ENCODE measurements around the gene FLYWCH2.

FLYWCH2 gene, protein sequence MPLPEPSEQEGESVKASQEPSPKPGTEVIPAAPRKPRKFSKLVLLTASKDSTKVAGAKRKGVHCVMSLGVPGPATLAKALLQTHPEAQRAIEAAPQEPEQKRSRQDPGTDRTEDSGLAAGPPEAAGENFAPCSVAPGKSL

DNA sequence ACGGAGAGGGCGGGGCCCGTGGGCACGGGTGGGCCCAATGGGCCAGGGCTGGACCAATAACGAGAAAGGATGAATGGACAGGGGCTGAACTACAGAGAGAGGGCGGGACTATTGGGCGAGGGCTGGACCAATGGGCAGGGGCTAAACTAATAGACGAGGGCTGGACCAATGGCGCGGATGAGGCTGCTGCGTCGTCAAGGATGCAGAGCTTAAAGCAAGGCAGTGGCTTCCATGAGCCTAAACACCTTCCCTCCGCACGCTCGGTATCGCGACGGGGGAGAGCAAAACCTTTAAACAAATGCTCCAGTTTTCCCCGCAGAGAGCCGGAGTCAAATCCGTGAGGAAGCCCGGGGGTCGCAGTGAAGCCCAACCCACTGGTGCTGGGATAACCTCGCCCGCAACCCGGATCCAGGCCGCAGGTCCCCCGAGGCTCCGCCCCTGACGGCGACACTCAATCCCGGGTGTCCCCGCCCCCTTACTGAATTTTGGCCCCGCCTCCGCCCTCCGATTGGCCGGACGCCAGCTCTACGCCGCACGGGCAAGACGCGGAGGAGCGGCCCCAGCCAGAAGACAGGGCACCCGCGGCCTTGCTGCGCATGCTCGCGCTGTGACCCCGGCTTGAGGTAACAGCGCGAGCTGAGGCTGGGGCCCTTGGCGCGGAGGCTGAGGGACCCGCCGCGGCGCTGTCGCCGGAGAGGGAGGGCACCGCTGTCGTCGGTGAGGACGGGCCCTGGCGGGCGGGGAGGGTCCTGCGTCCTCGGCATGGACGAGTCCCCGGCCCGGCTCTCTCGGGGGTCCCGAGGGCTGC, at the start of gene FLYWCH2:
TSS of gene FLYWCH2 (plus strand) at position 566 of the 808 bp plus-strand sequence. CDS start 13,235 bp downstream, outside the sequence.
- peak; percentile 86 for DNase-seq

DNA sequence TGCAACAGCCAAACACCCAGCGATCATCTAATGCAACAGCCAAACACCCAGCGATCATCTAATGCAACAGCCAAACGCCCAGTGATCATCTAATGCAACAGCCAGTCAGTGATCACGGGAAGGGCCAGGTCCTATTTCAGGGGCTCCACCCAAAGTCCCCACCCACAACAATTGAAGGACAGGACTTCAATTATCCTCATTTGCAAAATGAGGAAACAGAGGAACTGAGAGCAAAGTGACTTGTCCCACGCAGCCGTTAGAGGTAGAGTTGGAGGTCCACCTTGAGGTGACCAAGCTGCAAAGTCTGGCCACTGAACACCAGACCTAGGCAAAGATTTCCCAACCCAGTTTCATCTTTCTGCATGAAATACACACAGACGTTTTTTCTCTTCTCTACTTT, 49.2 kb upstream of the FLYWCH2 start:
- no peak for DNase-seq

DNA sequence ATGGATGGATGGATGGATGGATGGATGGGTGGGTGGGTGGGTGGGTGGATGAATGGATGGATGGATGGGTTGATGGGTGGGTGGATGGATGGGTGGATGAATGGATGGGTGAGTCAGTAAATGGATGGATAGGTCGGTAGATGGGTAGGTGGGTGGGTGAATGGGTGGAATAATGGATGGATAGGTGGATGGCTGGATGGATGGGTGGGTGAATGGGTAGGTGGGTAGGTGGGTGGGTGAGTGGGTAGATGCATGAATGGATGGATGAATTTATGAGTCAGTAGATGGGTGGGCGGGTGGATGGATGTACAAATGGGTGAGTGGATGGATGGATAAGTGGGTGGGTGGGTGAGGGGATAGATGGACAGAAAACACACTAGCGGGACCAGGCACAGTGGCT, 48.0 kb upstream of the FLYWCH2 start:
- DNase-seq, result no peak

DNA sequence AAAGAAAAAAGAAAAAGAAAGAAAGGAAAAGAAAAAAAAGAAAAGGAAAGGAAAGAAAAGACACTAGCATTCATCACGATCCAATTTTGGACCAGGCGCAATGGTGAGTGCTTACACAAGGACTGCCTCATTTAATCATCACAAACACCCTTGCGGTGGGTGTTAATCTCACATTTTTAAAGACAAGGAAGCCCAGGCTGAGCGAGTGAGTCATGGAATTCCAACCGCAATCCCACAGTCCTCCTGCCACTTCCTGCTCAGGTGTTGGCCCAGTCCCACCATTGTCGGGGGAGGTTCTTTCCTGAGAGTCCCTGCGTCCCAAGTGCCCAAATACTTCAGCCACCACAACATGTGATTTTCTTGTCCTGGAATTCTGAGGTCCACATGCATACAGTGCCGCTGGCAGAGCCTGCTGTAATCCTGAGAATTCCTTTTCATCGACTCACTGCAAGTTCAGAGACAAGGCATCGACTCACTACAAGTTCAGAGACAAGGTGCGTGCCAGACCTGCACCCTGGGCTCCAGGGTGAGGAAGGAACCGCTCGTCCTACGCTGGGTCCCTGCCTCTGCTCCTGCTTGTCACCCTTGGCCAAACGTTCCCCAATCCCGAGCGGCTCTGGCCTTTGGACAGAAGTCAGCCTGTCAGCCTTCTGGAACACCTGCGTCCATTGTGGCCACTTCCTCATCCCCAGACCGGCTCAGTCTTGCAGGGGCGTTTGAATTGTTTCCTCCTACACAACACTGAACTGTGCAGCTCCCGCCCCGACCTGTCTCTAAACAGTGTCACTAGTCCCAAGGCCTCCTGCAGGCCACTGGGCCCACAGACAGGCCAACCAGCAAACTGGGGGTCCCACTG, 47.1 kb upstream of the FLYWCH2 start:
- DNase-seq, result no peak

DNA sequence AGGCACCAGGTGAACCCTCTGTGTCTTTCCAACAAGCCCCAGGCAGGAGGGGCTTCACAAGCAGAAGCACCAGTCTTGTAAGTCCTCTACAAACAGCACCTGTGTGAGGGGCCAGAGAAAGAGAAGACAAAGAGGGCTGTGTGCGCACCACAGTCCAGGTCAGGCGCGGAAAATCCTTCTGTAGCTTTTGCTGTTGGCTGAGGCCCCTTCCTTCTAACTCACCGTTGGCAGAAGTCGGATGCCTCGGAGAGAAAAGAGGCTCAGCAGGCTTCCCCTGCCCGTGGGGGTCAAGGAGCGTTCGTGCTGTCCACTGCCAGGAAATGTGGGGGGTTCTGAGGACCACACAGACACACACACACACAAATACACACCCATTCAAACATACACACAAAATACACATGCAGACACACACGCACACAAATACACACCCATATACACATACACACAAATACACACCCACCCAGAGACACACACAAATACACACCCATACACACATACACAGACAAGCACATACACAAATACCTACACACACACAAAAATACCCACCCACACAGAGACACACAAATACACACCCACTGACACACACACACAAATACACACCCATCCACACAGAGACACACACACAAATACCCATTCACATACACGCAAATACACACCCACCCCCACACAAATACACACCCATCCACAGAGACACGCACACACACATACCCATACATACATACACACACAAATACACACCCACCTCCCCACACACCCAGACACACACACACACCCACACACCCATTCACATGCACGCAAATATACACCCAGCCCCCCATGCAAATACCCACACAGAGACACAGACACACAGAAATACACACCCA, 46.1 kb upstream of the FLYWCH2 start:
- no peak for DNase-seq

DNA sequence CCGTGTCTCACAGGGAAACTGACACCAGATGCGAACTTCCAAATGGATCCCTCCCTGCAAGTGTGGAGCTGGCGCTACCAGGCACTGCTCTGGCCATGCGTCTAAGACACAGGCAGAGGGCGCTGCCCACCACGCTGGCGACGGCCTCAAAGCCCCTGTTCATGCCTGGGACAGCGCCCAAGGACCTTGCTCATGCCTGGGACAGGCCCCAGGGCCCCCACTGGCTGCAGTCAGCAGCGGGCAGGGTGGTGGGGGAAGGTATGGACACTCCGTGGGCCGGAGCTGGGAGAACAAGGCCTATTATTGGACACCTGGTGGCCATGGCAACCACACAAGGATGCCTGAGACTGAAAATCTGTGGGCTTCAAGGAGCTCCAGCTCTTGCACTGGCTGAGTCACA, 44.1 kb upstream of the FLYWCH2 start:
- peak; percentile 7 for DNase-seq

DNA sequence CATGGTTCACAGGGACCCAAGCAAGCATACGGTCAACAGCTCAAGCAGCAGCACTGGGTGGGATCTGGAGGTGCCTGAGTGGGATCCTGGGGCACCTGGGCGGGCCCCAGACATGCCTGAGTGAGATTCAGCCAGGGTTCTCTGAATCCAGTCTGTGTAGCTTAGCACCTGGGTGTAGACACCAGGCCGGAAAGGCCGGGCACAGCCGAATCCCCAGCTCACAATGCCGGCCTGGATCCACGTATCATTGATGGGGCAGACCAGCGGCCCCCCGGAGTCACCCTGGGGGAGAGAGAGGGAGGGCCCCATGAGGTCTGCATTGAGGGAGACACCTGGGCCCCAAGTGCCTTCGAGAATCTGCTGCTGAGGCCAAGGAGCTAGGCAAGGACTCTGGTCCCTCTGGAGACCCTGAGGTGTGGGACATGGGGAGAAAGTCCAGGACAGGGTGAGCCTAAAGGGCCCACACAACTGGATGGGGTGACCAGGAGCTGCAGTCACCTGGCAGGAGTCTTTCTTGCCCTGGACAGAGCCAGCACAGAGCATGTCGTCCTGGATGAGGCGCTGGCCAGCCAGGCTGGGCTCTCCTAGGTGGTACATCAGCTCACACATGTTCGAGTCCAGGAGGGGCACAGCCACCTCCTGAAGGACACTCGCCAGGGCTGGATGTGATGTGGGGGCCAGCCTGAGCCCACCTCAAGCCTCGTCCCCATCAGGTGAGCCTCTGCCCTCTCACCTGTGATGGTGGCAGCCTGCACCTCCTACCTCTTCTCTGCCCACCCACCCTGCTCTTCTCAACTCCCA, 43.2 kb upstream of the FLYWCH2 start:
- no peak for DNase-seq

DNA sequence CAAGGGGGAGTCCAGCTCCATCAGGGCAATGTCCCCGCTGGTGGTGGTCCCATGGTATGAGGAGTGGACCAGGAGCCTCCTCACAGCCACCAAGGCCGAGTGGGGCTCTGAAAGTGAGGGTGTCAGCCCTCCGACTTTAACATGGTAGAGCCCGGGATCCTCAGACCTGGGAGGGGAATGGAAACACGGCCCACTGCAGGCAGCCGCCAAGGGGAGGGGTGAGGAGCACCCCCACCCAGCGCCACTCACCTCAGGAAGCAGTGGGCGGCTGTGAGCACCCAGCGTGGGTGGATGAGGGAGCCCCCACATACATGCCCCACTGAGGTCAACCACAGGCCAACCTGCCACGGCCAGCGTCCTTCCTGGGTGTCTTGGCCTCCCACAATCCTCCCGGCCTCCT, 42.1 kb upstream of the FLYWCH2 start:
- DNase-seq, result no peak

DNA sequence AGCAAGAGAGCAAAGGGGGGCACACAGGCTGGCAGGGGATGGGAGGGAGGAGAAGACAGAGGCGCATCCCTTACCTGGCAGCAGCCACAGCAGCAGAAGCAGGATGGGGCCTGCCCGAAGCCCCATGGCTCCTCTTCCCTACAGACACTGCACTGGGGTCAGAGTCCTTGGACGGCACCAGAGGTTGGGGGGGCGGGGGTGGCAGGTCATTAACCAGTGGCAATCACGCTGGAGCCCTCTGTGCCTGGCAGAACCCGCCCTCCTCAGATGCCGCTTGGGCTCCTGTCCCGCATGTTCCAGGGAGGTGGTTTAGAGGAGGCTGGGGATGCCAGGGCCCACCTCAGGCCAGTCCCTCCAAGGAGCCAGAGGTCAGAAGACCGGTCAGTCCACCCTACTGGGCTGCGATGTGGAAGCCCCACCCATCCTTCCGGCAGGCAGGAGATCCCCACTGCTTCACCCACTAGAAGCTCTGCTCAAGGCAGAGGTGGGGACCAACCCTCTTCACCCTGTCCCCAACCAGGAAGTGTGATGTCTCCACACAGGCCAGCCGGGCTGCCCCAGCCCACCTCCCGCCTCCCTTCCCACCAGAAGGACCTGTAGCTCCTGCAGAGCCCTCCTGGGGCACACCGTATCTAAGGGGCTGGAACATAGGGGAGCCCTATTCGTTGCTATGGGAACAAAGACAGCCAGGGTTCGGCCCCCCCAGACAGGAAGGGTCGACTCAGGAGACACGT, 41.2 kb upstream of the FLYWCH2 start:
- DNase-seq, result no peak

DNA sequence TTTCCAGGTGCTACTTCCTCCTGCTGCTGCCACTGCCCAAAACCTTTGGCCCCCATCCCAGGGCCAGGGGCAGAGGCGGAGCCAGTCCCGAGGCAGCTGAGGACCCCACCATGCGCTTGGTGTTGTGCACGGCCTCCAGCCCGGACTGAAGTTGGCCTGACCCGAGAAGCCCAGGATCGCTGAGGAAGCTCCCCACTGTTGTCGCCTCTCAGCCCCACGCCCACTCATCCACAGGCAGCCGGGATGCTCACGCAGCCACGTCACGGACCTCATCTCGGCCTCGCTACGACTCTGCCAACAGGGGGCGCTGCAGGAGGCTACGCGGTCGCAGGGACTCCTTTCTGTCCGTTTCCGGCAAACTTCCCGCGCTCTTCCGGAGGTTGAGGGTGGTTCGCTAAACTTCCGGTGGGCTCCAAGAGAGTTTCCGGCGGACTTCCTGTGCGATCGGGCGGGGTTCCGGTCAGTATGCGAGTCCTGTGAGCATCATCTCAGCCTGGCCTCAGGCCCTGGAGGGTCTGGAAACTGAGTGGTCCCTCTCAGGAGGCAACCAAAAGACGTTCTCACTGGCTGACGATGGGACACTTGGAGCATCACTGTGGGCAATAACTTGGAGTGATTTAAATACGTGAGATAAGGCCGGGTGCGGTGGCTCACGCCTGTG, 40.5 kb upstream of the FLYWCH2 start:
- DNase-seq, result no peak

DNA sequence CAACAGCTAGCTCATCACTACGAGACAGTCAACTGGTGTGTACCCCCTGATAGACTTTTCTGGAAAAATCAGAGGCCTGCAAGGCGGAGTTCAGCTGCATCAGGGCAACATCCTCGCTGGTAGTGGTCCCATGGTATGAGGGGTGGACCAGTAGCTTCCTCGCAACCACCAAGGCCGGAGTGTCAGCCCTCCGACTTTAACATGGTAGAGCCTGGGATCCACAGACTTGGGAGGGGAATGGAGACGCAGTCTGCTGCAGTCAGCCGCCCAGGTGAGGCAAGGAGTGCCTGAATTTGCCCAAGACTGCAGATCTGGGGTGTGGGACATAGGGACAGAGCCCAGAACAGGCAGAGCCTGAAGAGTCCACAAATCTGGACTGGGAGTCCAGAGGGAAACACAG, 39.5 kb upstream of the FLYWCH2 start:
- DNase-seq, result no peak

DNA sequence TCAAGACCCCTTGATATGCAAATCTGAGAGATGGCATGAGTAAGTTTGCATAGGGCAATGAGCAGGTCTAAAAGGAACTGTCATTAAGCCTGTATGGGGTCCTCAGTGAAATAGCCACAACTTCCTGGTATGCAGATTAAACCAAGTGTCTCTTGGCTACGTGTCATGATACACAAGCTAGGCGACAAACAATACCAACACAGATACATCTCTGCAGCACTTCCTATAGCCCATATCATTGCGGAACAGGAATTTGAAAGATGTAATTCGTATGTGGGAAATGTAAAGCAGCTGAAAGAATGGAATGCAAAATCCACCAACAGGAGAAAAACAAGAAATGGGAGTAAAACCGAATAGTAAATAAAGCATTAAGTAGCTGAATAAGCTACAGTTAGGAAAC, 37.9 kb upstream of the FLYWCH2 start:
- no peak for DNase-seq

DNA sequence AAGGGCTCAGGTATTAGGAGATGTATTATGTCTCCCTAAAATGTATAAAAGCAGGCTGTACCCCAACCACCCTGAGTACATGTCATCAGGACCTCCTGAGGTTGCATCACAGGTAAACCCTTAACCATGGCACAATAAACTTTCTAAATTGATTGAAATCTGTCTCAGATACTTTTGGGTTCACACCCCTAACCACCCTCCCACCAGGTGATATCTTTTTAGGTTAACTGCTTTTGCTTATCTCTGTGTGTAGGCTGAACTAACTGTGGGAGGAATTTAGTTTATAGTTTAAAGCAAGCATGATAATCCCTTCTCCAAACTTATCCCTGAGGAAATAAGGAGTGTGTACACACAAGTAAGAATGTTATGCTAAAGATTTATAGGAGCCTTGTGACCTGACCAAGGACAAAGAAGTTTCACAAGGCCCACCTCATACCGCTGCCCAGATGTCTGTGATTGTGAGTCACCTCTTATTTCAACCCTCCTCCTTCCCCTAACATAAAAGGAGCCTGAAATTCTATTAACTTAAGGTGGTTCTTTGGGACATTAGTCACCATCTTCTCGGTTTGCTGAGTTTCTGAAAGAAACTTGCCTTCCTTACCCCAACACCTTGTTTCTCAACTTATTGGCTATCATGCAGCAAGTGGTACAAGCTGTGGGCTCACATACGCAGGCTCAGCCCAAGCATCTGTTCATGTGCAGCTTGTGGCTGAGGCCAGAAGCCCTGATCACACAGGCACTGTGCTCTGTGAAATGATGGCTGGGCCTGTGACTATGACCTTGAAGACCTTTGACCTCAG, 36.3 kb upstream of the FLYWCH2 start:
- DNase-seq, result no peak

DNA sequence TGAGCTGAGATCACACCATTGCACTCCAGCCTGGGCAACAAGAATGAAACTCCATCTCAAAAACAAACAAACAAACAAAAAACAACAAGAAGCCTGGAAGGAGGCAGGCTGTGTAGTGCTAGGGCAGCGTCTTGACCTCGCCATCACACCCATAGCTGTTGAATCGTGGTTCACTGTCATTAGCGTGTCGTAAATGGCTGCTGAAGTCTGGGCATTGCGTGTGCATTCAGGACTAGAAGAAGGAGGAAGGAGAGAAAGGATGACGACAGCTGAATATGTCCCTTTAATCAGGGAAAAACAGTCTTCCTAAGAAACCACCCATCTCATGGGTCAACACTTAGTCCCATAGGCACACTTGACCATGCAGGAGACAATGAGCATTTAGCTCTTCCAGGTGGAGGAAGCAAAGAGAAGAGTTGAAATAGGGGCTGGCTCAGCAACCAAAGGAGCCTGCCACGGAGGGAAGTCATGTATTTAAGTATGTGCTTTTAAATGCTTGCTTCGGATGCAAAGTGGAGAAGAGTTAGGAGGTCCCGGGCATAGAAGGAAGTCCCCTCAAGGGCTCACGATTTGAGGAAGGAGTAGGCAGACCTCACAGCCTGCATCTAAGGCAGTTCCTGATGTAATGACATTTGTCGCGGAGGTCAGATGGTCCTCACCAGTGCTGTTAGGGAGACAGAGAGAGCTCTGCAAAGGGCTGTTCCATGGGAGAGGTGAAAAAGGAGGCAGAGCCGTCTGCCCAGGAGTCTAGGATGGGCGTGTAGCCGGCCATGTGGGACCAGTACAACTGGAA, 33.9 kb upstream of the FLYWCH2 start:
- DNase-seq, result no peak

DNA sequence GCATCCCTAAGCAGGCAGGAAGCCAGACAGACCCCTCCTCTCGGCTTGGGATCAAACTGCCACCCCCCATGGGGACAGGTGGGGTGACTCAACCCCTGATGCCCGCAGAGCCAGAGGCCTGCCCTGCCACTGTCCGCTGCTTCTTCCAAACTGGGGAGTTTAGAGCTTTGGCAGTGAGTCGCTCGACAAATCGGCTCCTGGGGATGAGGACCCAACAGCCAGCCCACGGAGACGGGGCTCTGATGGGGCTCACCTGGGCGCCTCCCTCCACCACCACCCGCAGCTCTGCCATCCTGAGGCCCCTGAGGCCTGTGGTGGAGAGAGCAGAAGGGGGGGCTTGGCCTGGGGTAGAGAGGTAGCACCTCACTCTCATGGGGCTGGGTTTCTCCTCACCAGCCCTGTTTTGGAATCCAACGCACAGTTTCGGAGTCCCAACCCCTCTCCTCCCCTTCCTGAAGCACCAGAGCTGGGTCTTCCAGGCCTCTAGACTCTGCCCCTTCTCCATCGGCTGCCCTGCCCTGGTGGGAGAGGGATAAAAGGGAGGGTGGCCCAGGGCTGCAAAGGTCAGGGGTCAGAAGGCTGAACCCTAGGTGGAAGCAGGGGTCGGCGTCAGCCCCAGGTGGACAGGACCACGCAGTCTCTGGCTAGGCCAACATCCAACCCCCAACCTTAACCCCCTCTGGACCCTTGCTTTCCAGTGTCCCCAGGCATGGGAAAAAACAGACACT, 30.8 kb upstream of the FLYWCH2 start:
- DNase-seq, result no peak

DNA sequence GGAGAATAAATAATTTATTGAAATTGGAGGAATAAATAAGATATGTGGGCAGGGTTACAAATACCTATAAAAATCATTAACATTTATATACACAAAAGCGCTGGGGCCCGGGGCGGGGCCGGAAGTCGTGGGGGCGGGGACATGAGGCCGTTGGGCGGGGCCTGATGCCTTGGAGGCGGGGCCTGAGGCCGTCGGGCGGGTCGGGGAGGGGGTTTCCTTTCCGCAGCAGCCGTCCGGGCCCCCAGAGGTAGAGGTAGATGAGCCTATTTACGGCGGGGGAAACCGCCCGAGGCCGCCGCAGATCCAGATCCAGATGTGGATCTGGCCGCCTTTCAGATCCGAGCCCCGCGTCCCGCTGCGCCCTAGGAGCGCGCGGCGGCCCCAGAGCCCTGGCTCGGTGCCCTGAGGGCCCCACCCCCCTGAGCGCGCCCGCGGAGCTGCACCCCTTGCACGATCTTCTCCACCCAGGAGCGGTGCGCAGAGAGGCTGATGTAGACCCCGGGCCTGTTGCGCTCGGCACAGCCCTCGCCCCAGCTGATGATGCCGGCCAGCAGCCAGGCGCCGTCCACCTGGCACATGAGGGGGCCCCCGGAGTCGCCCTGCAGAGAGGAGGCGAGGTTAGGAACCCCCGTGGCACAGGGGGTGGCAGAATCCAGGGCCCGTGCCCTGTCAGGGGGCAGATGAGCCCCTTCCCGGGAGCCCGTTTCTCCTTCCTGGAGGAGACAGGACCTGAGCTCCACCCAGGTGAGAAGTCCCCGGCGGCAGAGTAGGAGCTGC, 30.1 kb upstream of the FLYWCH2 start:
- DNase-seq, result no peak

DNA sequence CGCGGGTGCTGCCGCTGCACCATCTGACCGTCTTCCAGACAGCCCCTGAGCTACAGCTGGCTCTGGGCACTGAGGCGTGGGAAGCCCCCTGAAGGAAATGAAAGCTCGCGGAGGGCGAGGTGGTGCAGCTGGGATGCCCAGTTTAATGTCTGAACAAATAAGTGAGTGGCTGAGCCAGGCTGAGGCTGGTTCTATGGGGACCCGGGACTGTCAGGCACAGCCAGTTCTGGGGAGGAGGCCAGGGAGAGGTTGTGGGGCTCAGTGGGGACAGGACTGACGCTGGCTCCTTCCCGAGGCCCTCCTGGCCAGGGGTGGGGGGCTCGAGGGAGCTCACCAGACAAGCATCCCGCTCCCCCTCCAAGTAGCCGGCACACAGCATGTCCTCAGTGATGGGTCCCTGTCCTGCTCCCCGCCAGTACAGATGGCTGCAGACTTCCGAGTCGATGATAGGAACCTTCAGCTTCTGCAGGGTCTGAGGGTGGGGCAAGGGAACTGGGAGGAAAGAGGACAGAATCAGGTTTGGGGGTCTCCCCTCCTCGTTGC, 29.4 kb upstream of the FLYWCH2 start:
- DNase-seq, result no peak
